GM19468 (cell line): Measurements from ENCODE around the gene NELL1.

ENCODE experiments used
- ATAC-seq: cut with Tn5 transposase; IDR thresholded peaks from one replicate; pipeline ENCODE4 v1.9.1; 2021; ENCODE audit warnings: mild to moderate bottlenecking, moderate library complexity, moderate number of reproducible peaks; ENCODE audit not compliant: unreplicated experiment; ENCODE audit errors: extremely low read depth

The NELL1 gene

GRCh38 chr11:21385669-21386440 lies 716.5 kb downstream of the NELL1 start:
- no peak for ATAC-seq

DNA sequence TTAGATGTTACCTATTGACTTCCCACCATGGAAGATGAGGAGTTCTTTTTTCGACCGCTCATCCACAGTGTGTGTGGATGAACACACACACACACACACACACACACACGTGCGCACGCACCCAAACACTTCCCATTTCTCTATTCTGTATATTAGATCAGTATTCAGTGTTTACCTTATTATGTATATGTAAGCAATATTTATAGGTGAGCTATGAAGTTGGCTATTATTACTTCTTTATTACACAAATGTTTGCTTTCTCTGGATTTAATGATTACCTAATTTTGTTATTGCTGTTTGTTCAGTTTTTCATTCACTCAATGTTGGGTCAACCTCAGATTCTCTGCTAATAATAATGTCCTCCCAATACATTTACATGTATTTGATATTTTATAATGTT lies 721.0 kb downstream of the NELL1 start:
- ATAC-seq: no peak

GRCh38 chr11:21396342-21397008 lies 727.1 kb downstream of the NELL1 start:
- ATAC-seq: no peak

DNA sequence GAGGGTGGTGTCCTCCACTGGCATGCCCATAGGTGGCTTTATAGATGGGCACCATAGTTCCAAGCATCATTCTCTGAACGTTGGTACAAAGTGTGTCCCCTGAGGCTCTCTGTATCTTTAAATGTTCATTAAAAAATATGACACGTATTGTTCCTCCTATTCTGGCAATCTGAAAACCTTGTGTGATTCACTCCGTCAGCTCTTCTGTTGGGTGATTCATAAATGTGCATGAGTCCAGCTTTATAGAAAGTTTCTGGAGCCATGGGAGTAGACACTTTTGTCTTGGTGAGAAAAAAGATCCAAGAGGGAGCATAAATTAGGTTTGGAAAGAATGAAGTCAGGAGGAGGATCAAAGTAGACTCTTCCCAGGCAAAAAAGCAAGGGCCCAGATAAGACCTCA lies 728.8 kb downstream of the NELL1 start:
- no peak for ATAC-seq

- ATAC-seq: no peak
These were observed 732.1 kb downstream of the NELL1 start for GRCh38 chr11:21401496-21401895.

DNA sequence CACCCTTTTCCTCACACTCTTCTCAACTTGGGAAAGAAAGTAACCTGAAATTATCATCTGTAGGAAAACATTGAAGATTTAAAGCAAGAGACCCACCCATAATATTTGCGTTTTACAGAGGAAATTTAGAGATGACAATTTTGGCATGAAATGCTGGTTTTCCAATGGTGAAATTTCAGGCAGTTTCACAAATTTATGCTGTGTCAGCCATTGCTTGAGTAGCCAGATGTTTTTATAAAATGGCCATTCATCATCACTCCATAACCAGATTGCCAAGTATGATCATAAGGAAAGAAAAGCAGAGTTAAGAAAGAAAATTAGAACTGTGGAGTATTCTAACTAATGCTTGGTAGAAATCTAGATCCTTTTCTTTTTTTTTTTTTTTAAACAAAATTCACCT lies 732.9 kb downstream of the NELL1 start:
- no peak for ATAC-seq

- ATAC-seq: no peak
These were observed 733.7 kb downstream of the NELL1 start for GRCh38 chr11:21403069-21403468.

- ATAC-seq: no peak
These were observed 736.0 kb downstream of the NELL1 start for GRCh38 chr11:21405422-21405821.

GRCh38 chr11:21410513-21410912 lies 741.1 kb downstream of the NELL1 start:
- no peak for ATAC-seq

DNA sequence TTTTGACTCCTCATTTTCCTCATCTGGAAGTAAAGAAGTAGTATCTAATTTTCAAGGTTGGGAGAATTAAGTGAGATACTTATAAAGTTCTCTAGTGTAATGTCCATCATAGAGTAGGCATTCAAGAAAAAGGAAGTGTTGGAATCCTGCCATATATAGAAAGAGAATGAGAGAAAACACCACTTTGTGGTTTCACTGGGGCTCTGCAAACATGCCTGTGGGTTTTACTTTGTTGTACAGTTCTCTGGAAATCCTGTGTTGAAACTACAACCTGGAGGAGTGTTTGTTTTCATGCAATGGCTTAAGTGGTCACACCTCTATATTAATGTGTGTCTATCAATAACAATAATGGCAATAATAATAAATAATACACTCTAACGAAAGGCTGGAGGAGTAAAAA lies 741.7 kb downstream of the NELL1 start:
- no peak for ATAC-seq

- ATAC-seq: no peak
These were observed 742.2 kb downstream of the NELL1 start for GRCh38 chr11:21411597-21411996.

DNA sequence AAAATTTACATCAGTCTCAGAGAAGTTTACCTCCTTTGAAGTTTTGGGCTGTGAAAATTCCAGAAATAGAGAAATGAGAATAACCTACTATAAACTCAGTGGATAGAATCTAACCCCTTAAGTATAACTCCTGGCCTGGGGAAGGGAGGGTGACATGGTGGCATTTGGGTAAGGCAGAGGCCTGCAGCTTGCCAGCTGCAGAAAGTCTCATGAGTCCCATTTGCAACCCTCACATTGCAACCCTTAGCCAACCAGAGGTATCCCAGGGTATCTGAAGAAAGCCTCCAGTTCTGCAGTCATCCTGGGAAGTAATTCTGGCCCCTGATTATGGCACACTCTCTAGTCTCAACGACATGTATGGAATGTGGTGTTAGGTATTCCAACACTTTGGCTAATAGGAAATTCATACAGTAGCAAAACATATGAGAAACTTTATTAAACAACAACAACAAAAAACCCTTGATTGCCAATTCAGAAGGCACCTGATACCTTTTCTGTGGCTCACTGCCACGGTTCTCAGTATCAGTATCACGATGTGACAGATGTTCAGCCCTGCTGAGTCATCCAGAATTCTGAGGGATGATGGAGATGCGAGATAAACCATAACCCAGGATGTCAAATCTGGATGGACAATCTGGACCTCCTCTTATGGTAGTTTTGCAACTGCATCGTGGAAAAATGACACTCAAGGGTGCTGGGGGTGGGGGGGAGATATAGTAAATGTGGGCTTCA lies 743.4 kb downstream of the NELL1 start:
- no peak for ATAC-seq

DNA sequence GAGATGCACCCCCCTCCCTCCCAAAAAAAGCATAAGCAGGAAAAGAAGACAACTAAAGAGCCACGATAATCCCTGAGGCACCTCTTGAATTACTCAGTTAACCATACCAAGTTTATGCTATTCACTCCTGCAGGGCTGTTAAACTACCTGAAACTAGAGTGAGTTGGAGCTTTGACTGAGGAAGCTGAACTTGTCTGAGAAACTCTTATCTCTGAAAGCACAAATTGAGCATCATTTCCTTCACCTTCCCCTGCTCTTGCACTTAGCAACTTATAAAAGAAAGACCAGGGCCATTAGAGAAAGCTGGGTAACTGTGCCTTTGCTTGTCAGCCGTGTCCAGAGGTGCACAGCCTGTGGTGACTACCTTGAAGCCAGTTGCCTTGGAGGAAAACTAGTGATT lies 745.6 kb downstream of the NELL1 start:
- ATAC-seq: no peak

DNA sequence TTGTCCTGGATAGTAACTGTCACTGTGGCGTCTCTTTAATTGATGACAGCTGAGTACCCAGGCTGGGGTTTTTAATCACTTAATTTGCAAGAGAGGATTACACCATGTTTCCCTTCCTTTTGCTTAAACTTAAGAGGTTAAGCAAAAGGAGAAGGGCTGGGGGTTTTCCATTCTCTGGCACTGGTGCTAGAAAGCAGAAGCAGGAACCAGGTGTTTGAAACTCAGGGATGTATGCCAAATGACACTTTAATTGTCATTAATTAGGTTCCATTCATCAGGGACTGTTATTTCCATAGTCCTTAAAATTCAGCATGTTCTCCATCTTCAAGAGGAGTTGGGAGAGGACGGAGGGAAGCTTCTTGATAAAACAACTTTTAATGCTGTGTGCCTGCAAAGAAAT lies 746.2 kb downstream of the NELL1 start:
- ATAC-seq: no peak

DNA sequence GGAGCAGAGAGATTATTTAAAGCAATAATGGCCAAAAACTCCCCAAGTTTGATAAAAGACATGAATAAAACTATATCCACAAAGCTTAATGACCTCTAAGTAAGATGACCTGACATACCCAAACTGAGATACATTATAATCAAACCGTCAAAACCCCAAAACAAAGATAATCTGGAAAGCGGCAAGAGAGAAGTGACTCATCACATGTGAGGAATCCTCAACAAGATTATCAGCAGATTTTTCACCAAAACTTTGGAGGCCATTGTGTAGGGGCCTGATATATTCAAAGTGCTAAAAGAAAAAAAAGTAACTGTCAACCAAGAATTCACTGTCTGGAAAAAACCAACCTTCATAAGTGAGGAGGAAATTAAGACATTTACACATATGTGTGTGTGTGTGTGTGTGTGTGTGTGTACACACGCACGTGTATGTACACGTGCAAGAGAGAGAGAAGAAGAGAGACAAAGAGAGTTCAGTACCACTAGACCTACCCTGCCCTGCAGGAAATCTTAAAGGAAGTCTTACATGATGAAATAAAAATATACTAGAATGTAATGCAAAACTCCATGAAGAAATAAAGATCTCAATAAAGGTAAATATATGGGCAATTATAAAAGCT lies 752.4 kb downstream of the NELL1 start:
- ATAC-seq: no peak

DNA sequence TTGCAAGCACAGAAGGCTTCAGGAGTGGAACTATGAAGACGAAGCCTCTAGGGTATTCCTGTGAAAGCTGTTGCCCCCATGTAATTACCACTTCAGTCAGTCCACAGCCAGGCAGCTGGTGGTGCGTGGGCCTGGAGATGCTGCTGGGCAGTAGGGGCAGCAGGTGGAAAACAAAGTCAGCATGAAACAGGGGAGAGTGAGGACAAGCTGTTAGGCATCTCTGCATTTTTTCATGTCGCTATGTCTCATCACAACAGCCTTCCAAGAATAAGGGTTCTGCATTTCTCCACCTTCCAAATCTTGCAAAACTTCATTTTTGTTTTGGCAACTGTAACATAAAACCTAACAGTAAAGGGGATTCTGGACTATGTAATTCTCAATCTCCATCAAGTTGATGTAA lies 757.5 kb downstream of the NELL1 start:
- ATAC-seq: no peak

DNA sequence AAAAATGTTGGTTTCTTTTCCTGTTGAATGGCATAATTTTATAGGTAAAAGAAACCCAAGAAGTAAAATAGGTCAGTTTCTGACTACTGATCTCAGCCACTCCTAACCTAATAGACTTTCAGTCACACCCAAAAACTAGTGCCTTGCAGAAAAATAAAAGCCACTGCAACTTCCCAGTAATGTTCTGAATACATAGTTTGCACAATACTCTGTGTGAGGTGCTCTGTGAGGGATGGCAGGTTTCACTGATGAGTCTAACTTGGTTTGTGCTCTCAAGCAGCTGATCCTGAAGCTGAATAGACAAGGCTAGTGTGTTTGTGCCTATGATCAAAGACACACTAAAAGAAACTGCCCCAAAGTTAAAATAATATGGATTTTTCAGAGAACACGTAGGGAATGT lies 758.3 kb downstream of the NELL1 start:
- no peak for ATAC-seq

GRCh38 chr11:21428796-21429195 lies 759.4 kb downstream of the NELL1 start:
- no peak for ATAC-seq

DNA sequence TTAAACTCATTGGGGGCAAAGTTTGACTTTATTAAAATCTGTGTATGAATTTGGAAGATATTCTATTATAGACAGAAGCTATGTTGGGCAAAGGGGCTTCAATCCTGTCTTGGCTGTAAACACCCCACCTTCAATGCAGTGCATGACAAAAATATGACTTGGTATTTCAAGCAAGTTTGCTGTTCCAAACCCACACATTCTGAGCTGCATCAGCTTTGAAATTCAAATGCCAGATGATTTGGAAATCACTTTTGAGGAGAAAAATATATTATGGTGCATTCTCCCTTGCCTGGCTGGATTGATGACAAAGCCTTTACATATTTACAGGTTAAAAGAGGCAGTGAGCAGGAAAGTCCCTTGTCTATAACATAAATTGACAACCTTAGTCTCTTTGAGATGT lies 760.0 kb downstream of the NELL1 start:
- no peak for ATAC-seq

DNA sequence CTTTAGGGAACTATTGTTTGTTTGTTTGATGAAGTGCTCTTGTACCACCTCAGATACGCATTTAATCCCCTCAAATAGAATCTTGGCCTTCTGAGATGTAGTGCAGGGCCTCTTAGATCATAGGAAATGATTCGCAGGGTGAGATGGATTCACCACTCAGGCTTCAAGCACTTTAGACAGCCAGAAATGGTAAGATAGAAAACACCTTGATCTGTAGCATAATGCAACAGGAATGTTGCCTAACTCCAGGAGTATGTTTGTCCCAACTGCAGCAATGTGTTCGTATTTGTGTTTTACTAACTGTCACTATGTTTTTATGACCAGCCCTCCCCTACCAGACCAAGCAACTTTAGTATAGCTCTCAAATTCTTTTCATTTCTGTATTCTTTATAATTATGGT lies 761.2 kb downstream of the NELL1 start:
- no peak for ATAC-seq
